HG02840 (cell line): ENCODE measurements around the gene ZNF821.
A peak's percentile ranks its signal among the peaks of the same experiment; 100 is the strongest.
"Not testable (repeated sequence)": the region's sequence is repeated elsewhere in the genome, so short reads cannot be mapped to it uniquely, and the experiment has no call there.

Experiments
- ATAC-seq: cut with Tn5 transposase; IDR thresholded peaks from one replicate; pipeline ENCODE4 v1.9.1; 2021; ENCODE audit warnings: mild to moderate bottlenecking, moderate library complexity, moderate number of reproducible peaks; ENCODE audit not compliant: unreplicated experiment, low FRiP score

ZNF821 gene

GRCh38 chr16:71903608-71904007 is 19.6 kb upstream of the ZNF821 start:
- ATAC-seq = no peak

- no peak for ATAC-seq
Measured at GRCh38 chr16:71902656-71903365, 18.8 kb upstream of the ZNF821 start.

GRCh38 chr16:71899171-71899570 is 15.2 kb upstream of the ZNF821 start:
- no peak for ATAC-seq

GRCh38 chr16:71896764-71897368 is 12.9 kb upstream of the ZNF821 start:
- ATAC-seq = no peak

GRCh38 chr16:71895679-71896365 is 11.8 kb upstream of the ZNF821 start:
- ATAC-seq = peak; percentile 21

- ATAC-seq = peak; percentile 82
Measured at GRCh38 chr16:71894921-71895678, 11.1 kb upstream of the ZNF821 start, which contains the start of gene IST1. TSS of gene IST1 (plus strand) at chr16:71895531. CDS start at chr16:71915641, 20,110 bp downstream.

- ATAC-seq = peak; percentile 10
Measured at GRCh38 chr16:71894229-71894920, 10.4 kb upstream of the ZNF821 start.

GRCh38 chr16:71893888-71894228 is 9.9 kb upstream of the ZNF821 start:
- no peak for ATAC-seq

GRCh38 chr16:71889147-71889546 is 5.2 kb upstream of the ZNF821 start:
- ATAC-seq = no peak

GRCh38 chr16:71885261-71885650 is 1.3 kb upstream of the ZNF821 start:
- ATAC-seq = no peak

- ATAC-seq = peak; percentile 50
Measured at GRCh38 chr16:71883168-71883848, 674 bp downstream of the ZNF821 start.

- ATAC-seq = peak; percentile 46
Measured at GRCh38 chr16:71882505-71883167, 1.3 kb downstream of the ZNF821 start.

GRCh38 chr16:71880176-71880575 is 3.8 kb downstream of the ZNF821 start:
- ATAC-seq = no peak

GRCh38 chr16:71878911-71879310 is 5.1 kb downstream of the ZNF821 start:
- no peak for ATAC-seq

- ATAC-seq = no peak
Measured at GRCh38 chr16:71873199-71873598, 10.8 kb downstream of the ZNF821 start.

GRCh38 chr16:71870818-71871217 is 13.2 kb downstream of the ZNF821 start:
- ATAC-seq = no peak

- no peak for ATAC-seq
Measured at GRCh38 chr16:71869089-71869488, 14.9 kb downstream of the ZNF821 start.

GRCh38 chr16:71867939-71868338 is 16.0 kb downstream of the ZNF821 start:
- no peak for ATAC-seq

GRCh38 chr16:71867175-71867574 is 16.8 kb downstream of the ZNF821 start:
- not testable (repeated sequence) for ATAC-seq
